Prostate gland (tissue), 2 donors: ENCODE measurements around the gene GATAD2B. TPM values are rescaled to one million over a fixed set of nuclear protein-coding genes. Genes with fewer than 3 reads are reported as not detected.
A peak's percentile ranks its signal among the peaks of the same experiment; 100 is the strongest.

Source experiments
- DNase-seq: peaks from one replicate; pipeline ENCODE4 v3.0.0-alpha.2; 2019; ENCODE audit warnings: low spot score
- H3K27ac ChIP-seq, 2 donors: fragments of 200-600 bp; sonication (generic); 2 replicates each; pipeline ENCODE4 v1.5.1; 2017 to 2019
- H3K27me3 ChIP-seq: fragments of 200-600 bp; sonication (generic); replicated peaks from 2 replicates; pipeline ENCODE4 v1.5.1; 2019; ENCODE audit not compliant: insufficient read depth
- H3K36me3 ChIP-seq, 2 donors: fragments of 200-600 bp; sonication (generic); 1 replicate in 1 of 2; 2 replicates in 1 of 2; pipeline versions ENCODE4 v1.5.1 to v1.8.1; 2017 to 2019
- H3K4me1 ChIP-seq: fragments of 200-600 bp; sonication (generic); replicated peaks from 2 replicates; pipeline ENCODE4 v1.5.1; 2019
- H3K4me3 ChIP-seq, 2 donors: fragments of 200-600 bp; sonication (generic); 2 replicates each; pipeline ENCODE4 v1.5.1; 2017 to 2019
- H3K9me3 ChIP-seq: fragments of 200-600 bp; sonication (generic); 2 replicates; pipeline ENCODE4 v1.5.1; 2017
- POLR2A ChIP-seq: fragments of 450-650 bp; IDR thresholded peaks from one replicate; pipeline ENCODE4 v1.6.1; 2016; ENCODE audit warnings: antibody characterized with exemption, mild to moderate bottlenecking
- POLR2AphosphoS5 ChIP-seq: sonication (generic); formaldehyde crosslinking; IDR thresholded peaks from one replicate; pipeline ENCODE4 v1.6.1; 2017; ENCODE audit warnings: antibody characterized with exemption
- WGBS: methylation state at CpG from one replicate; pipeline ENCODE4 v1.1.5; 2018; 5-methylcytosine and 5-hydroxymethylcytosine counted together
- intact Hi-C: fragments of 100-400 bp; cut with DNase I; formaldehyde crosslinking; loops from one replicate; pipeline ENCODE4 v1.14.2; 2022
- total RNA-seq, 2 donors: library from RNA; depleted of rRNA; stranded (reverse); fragments of >200 nt; gene quantifications; one replicate each; pipeline ENCODE4 v1.1.0, GENCODE V29; 2016
- TF ChIP-seq, protein P1 (sequence below), 4 experiments: fragments of 200-600 bp in 2 of 4; fragments of 450-650 bp in 2 of 4; sonication (generic) in 2 of 4; IDR thresholded peaks; 1 replicate in 3 of 4; 2 replicates in 1 of 4; pipeline ENCODE4 v1.5.1; 2016 to 2019; ENCODE audit warnings: antibody characterized with exemption in 4 of 4, mild to moderate bottlenecking in 2 of 4, moderate library complexity in 2 of 4

Gene GATAD2B
- total RNA-seq, 2 donors from 2014 or later, result 24.5 to 29.7 TPM

DNA sequence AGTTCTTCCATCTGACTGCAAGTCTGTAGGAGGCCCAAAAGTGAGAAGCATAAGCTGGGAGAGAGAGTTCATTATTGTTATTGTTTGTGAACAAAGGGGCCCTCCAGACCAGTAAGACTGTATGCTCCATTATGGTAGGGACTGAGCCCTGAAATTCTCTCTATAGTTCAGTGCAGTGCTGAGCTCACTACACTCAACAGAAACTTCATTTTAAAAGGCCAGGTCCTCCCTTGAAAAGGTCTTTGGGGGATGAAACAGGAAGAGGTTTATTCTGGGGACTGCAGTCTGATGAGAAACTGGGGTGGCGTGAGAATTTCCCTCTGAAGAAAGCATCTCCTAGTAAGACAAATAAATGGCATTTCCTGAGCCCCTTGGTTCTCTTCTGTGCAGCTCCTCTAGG lies 5.5 kb upstream of the GATAD2B start:
- peaks cover 5 to 9% of the 10 kb centered on the region in 2 donors for H3K36me3 ChIP-seq
- H3K9me3 ChIP-seq, result no peaks in the 10 kb centered on the region
- 79% methylated on average over 1 of the region's 1 CpG for WGBS
- peaks cover 4% of the 10 kb centered on the region for H3K4me1 ChIP-seq
- H3K27ac ChIP-seq, result no peak overlapping the region
- no peak for DNase-seq
- H3K27me3 ChIP-seq, result no peaks in the 10 kb centered on the region
- TF ChIP-seq POLR2AphosphoS5 (no peak), POLR2A (no peak)
- TF ChIP-seq, protein P1, sequence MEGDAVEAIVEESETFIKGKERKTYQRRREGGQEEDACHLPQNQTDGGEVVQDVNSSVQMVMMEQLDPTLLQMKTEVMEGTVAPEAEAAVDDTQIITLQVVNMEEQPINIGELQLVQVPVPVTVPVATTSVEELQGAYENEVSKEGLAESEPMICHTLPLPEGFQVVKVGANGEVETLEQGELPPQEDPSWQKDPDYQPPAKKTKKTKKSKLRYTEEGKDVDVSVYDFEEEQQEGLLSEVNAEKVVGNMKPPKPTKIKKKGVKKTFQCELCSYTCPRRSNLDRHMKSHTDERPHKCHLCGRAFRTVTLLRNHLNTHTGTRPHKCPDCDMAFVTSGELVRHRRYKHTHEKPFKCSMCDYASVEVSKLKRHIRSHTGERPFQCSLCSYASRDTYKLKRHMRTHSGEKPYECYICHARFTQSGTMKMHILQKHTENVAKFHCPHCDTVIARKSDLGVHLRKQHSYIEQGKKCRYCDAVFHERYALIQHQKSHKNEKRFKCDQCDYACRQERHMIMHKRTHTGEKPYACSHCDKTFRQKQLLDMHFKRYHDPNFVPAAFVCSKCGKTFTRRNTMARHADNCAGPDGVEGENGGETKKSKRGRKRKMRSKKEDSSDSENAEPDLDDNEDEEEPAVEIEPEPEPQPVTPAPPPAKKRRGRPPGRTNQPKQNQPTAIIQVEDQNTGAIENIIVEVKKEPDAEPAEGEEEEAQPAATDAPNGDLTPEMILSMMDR (IDR thresholded peaks at IDR 0.05), result no peak
- no peak overlapping the region for H3K4me3 ChIP-seq
- intact Hi-C loops, result no loop called here

DNA sequence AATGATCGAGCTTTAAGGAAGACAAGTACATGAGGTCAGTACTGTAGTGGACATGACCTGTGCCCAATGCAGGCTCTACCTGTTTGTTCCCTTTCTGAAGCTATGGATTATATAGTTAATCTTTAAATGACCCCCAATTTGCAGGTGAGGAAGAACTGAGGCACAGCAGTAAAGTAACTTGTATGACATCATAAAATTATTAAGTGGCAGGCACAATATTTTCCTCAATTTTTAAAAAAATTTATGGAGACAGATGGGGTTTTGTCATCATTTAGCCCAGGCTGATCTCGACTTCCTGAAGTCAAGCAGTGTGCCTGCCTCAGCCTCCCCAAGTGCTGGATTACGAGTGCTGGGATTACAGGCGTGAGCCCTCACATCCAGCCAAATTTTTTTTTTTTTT lies 3.6 kb upstream of the GATAD2B start:
- no peak overlapping the region for H3K4me3 ChIP-seq
- H3K4me1 ChIP-seq, result peaks cover 4% of the 10 kb centered on the region
- no peaks in the 10 kb centered on the region for H3K27me3 ChIP-seq
- no peak overlapping the region for H3K27ac ChIP-seq
- no peak for TF ChIP-seq POLR2A
- TF ChIP-seq, protein P1 (IDR thresholded peaks at IDR 0.05), result no peak
- no peak for TF ChIP-seq POLR2AphosphoS5
- peaks cover 0 to 4% of the 10 kb centered on the region in 2 donors for H3K36me3 ChIP-seq
- no peaks in the 10 kb centered on the region for H3K9me3 ChIP-seq
- no peak for DNase-seq
- intact Hi-C loops, result no loop called here
- 78% methylated on average over 4 of the region's 4 CpGs for WGBS

GRCh38 chr1:153922076-153922971 lies 448 bp downstream of the GATAD2B start:
- H3K9me3 ChIP-seq, result no peaks in the 10 kb centered on the region
- DNase-seq, result peak; percentile 22
- intact Hi-C loops, result loop anchor here (2.0 kb wide), 1 partner anchor 132 kb away; no protein-coding TSS in a partner anchor
- peaks cover 16% of the 10 kb centered on the region for H3K4me1 ChIP-seq
- no peak for TF ChIP-seq POLR2A
- TF ChIP-seq, protein P1 (IDR thresholded peaks at IDR 0.05), result peak in 1 of 4 experiments; percentile 9
- peak overlapping the region; percentile 88 to 95 for H3K27ac ChIP-seq
- no peaks in the 10 kb centered on the region for H3K36me3 ChIP-seq
- no peaks in the 10 kb centered on the region for H3K27me3 ChIP-seq
- H3K4me3 ChIP-seq, result peak overlapping the region; percentile 71 to 91
- WGBS, result 1% methylated on average over 47 of the region's 86 CpGs

GRCh38 chr1:153921803-153922075 lies 1.0 kb downstream of the GATAD2B start:
- H3K9me3 ChIP-seq, result no peaks in the 10 kb centered on the region
- intact Hi-C loops, result loop anchor here (2.0 kb wide), 1 partner anchor 131 kb away; no protein-coding TSS in a partner anchor
- TF ChIP-seq, protein P1 (IDR thresholded peaks at IDR 0.05), result no peak
- TF ChIP-seq POLR2A, result no peak
- no peak for TF ChIP-seq POLR2AphosphoS5
- H3K4me1 ChIP-seq, result peaks cover 16% of the 10 kb centered on the region
- H3K27ac ChIP-seq, result peak overlapping the region; percentile 88 to 95
- DNase-seq, result peak; percentile 15
- H3K4me3 ChIP-seq, result peak overlapping the region; percentile 71 to 91
- no peaks in the 10 kb centered on the region for H3K27me3 ChIP-seq
- H3K36me3 ChIP-seq, result no peaks in the 10 kb centered on the region
- WGBS, result 3% methylated on average over 10 of the region's 10 CpGs
